Central memory CD8-positive, alpha-beta T cell (primary cell): Measurements from ENCODE around the gene GARNL3.
A peak's percentile ranks its signal among the peaks of the same experiment; 100 is the strongest.

Source experiments
- ATAC-seq: fragments of 150-1000 bp; cut with Tn5 transposase; replicated peaks from 2 replicates; pipeline ENCODE4 v1.10.0; 2022; ENCODE audit warnings: mild to moderate bottlenecking, moderate FRiP score, moderate number of reproducible peaks; ENCODE audit not compliant: poor library complexity, severe bottlenecking; ENCODE audit errors: extremely low read depth
- DNase-seq, 2 donors: peaks; one replicate each; pipeline ENCODE4 v3.0.0; 2021; ENCODE audit warnings: low spot score in 2 of 2
- H3K27ac Mint-ChIP-seq: one replicate; pipeline ENCODE4 v1.8.0; 2022; ENCODE audit warnings: low read depth, mild to moderate bottlenecking, moderate library complexity, mixed read lengths
- H3K27me3 Mint-ChIP-seq: one replicate; pipeline ENCODE4 v1.8.0; 2022; ENCODE audit warnings: mixed read lengths
- H3K36me3 Mint-ChIP-seq: one replicate; pipeline ENCODE4 v1.8.0; 2022; ENCODE audit warnings: mild to moderate bottlenecking, moderate library complexity, mixed read lengths; ENCODE audit not compliant: insufficient read depth
- H3K4me1 Mint-ChIP-seq: one replicate; pipeline ENCODE4 v1.8.0; 2022; ENCODE audit warnings: mixed read lengths
- H3K4me3 Mint-ChIP-seq: one replicate; pipeline ENCODE4 v1.8.0; 2022; ENCODE audit warnings: mild to moderate bottlenecking, moderate library complexity, mixed read lengths
- H3K9me3 Mint-ChIP-seq: one replicate; pipeline ENCODE4 v1.8.0; 2022; ENCODE audit warnings: mixed read lengths

Gene GARNL3

GRCh38 chr9:127358023-127358535 lies 93.5 kb downstream of the GARNL3 start:
- Mint-ChIP-seq H3K4me1 (peaks cover 7% of the 10 kb centered on the region), H3K27ac (no peak overlapping the region), H3K36me3 (peaks cover 2% of the 10 kb centered on the region), H3K27me3 (no peaks in the 10 kb centered on the region), H3K4me3 (no peak overlapping the region), H3K9me3 (no peaks in the 10 kb centered on the region)
- no peak for DNase-seq
- no peak for ATAC-seq

- Mint-ChIP-seq H3K27ac (no peak overlapping the region), H3K9me3 (no peaks in the 10 kb centered on the region), H3K36me3 (peaks cover 2% of the 10 kb centered on the region), H3K4me1 (peaks cover 7% of the 10 kb centered on the region), H3K4me3 (no peak overlapping the region), H3K27me3 (no peaks in the 10 kb centered on the region)
- no peak for DNase-seq
- no peak for ATAC-seq
Measured at GRCh38 chr9:127358770-127359169, 94.2 kb downstream of the GARNL3 start.

GRCh38 chr9:127360250-127360649 lies 95.7 kb downstream of the GARNL3 start:
- no peak for DNase-seq
- no peak for ATAC-seq
- Mint-ChIP-seq H3K4me3 (no peak overlapping the region), H3K27ac (no peak overlapping the region), H3K4me1 (peaks cover 7% of the 10 kb centered on the region), H3K27me3 (no peaks in the 10 kb centered on the region), H3K36me3 (peaks cover 2% of the 10 kb centered on the region), H3K9me3 (no peaks in the 10 kb centered on the region)

GRCh38 chr9:127360829-127361228 lies 96.3 kb downstream of the GARNL3 start:
- Mint-ChIP-seq H3K4me3 (no peak overlapping the region), H3K36me3 (peaks cover 2% of the 10 kb centered on the region), H3K9me3 (no peaks in the 10 kb centered on the region), H3K27me3 (no peaks in the 10 kb centered on the region), H3K4me1 (peaks cover 7% of the 10 kb centered on the region), H3K27ac (no peak overlapping the region)
- DNase-seq = no peak
- no peak for ATAC-seq

GRCh38 chr9:127361561-127361960 lies 97.0 kb downstream of the GARNL3 start:
- DNase-seq = no peak
- H3K9me3 Mint-ChIP-seq = no peaks in the 10 kb centered on the region
- ATAC-seq = no peak
- peaks cover 2% of the 10 kb centered on the region for H3K36me3 Mint-ChIP-seq
- no peaks in the 10 kb centered on the region for H3K27me3 Mint-ChIP-seq
- no peak overlapping the region for H3K27ac Mint-ChIP-seq
- peaks cover 7% of the 10 kb centered on the region for H3K4me1 Mint-ChIP-seq
- H3K4me3 Mint-ChIP-seq = no peak overlapping the region

- Mint-ChIP-seq H3K4me1 (peaks cover 7% of the 10 kb centered on the region), H3K4me3 (no peak overlapping the region), H3K36me3 (peaks cover 2% of the 10 kb centered on the region), H3K27me3 (no peaks in the 10 kb centered on the region), H3K27ac (peak overlapping the region; percentile 23), H3K9me3 (no peaks in the 10 kb centered on the region)
- no peak for DNase-seq
- ATAC-seq = no peak
Measured at GRCh38 chr9:127362829-127363228, 98.3 kb downstream of the GARNL3 start.

- H3K9me3 Mint-ChIP-seq = no peaks in the 10 kb centered on the region
- H3K27me3 Mint-ChIP-seq = peaks cover 20% of the 10 kb centered on the region
- peaks cover 7% of the 10 kb centered on the region for H3K4me1 Mint-ChIP-seq
- H3K4me3 Mint-ChIP-seq = no peak overlapping the region
- ATAC-seq (no peak), DNase-seq (no peak)
- H3K27ac Mint-ChIP-seq = no peak overlapping the region
- no peaks in the 10 kb centered on the region for H3K36me3 Mint-ChIP-seq
Measured at GRCh38 chr9:127365461-127365860, 100.9 kb downstream of the GARNL3 start.

GRCh38 chr9:127366594-127366993 lies 102.0 kb downstream of the GARNL3 start:
- Mint-ChIP-seq H3K36me3 (no peaks in the 10 kb centered on the region), H3K4me1 (peaks cover 3% of the 10 kb centered on the region), H3K27me3 (peaks cover 31% of the 10 kb centered on the region), H3K27ac (no peak overlapping the region), H3K4me3 (no peak overlapping the region), H3K9me3 (no peaks in the 10 kb centered on the region)
- DNase-seq (no peak), ATAC-seq (no peak)

- H3K36me3 Mint-ChIP-seq = no peaks in the 10 kb centered on the region
- no peak overlapping the region for H3K4me3 Mint-ChIP-seq
- no peak overlapping the region for H3K27ac Mint-ChIP-seq
- no peaks in the 10 kb centered on the region for H3K9me3 Mint-ChIP-seq
- ATAC-seq (no peak), DNase-seq (no peak)
- peaks cover 45% of the 10 kb centered on the region for H3K27me3 Mint-ChIP-seq
- H3K4me1 Mint-ChIP-seq = no peaks in the 10 kb centered on the region
Measured at GRCh38 chr9:127368852-127369402, 104.4 kb downstream of the GARNL3 start.

- no peaks in the 10 kb centered on the region for H3K9me3 Mint-ChIP-seq
- H3K36me3 Mint-ChIP-seq = no peaks in the 10 kb centered on the region
- no peaks in the 10 kb centered on the region for H3K4me1 Mint-ChIP-seq
- H3K27me3 Mint-ChIP-seq = peaks cover 50% of the 10 kb centered on the region
- H3K27ac Mint-ChIP-seq = no peak overlapping the region
- DNase-seq (no peak), ATAC-seq (no peak)
- H3K4me3 Mint-ChIP-seq = no peak overlapping the region
Measured at GRCh38 chr9:127369428-127369827, 104.9 kb downstream of the GARNL3 start.

GRCh38 chr9:127370147-127370579 lies 105.6 kb downstream of the GARNL3 start:
- Mint-ChIP-seq H3K36me3 (no peaks in the 10 kb centered on the region), H3K27ac (no peak overlapping the region), H3K4me3 (no peak overlapping the region), H3K4me1 (no peaks in the 10 kb centered on the region), H3K9me3 (no peaks in the 10 kb centered on the region), H3K27me3 (peaks cover 54% of the 10 kb centered on the region)
- ATAC-seq = no peak
- DNase-seq = no peak

- Mint-ChIP-seq H3K4me3 (no peak overlapping the region), H3K4me1 (no peaks in the 10 kb centered on the region), H3K36me3 (no peaks in the 10 kb centered on the region), H3K27ac (no peak overlapping the region), H3K27me3 (peaks cover 61% of the 10 kb centered on the region), H3K9me3 (no peaks in the 10 kb centered on the region)
- DNase-seq = no peak
- ATAC-seq = no peak
Measured at GRCh38 chr9:127370672-127371648, 106.4 kb downstream of the GARNL3 start.

GRCh38 chr9:127380479-127380878 lies 115.9 kb downstream of the GARNL3 start:
- Mint-ChIP-seq H3K4me1 (no peaks in the 10 kb centered on the region), H3K27ac (no peak overlapping the region), H3K9me3 (no peaks in the 10 kb centered on the region), H3K36me3 (no peaks in the 10 kb centered on the region), H3K4me3 (no peak overlapping the region), H3K27me3 (peaks cover 73% of the 10 kb centered on the region)
- no peak for ATAC-seq
- no peak for DNase-seq
